HG03460 (cell line): ENCODE measurements around the gene CNNM2.
"Not testable (repeated sequence)": the region's sequence is repeated elsewhere in the genome, so short reads cannot be mapped to it uniquely, and the experiment has no call there.

ENCODE experiments used
- ATAC-seq: cut with Tn5 transposase; IDR thresholded peaks from one replicate; pipeline ENCODE4 v1.9.1; 2021; ENCODE audit not compliant: unreplicated experiment

CNNM2 gene

DNA sequence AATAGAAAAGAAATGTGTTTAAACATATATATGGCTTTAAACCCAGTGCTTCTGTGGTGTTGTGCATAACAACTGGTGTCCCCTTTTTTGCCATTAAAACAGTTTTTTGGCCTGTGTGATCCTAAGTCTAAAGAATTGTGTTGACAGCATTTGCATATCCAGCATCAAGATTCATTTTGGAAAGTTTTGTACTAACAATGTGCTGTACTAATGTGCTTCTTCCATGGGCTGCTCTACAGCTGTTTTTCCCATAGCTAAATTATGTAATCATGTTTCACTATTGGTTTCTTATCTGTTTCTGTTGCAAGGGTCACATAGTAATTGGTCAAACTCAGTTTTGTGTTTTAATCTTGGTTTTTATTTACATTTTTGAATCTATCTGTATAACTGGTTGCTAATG, 5.5 kb downstream of the CNNM2 start:
- no peak for ATAC-seq

DNA sequence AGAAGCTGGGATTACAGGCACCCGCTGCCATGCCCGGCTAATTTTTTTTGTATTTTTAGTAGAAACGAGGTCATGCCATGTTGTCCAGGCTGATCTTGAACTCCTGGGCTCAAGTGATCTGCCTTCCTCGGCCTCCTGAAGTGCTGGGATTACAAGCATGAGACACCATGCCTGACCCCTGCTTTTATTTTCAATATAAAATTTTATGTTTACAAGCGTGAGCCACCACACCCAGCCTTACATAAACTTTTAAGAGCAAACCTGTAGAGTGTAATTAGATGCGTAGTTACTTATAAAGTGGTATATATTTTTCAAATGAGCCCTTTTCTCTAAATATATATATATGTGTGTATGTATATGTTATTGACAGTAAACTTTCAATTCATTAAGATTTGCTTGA, 8.7 kb downstream of the CNNM2 start:
- ATAC-seq: no peak

- ATAC-seq: no peak
Measured at GRCh38 chr10:102927311-102928010, 9.4 kb downstream of the CNNM2 start.

- ATAC-seq: not testable (repeated sequence)
Measured at GRCh38 chr10:102928442-102928841, 10.3 kb downstream of the CNNM2 start.

DNA sequence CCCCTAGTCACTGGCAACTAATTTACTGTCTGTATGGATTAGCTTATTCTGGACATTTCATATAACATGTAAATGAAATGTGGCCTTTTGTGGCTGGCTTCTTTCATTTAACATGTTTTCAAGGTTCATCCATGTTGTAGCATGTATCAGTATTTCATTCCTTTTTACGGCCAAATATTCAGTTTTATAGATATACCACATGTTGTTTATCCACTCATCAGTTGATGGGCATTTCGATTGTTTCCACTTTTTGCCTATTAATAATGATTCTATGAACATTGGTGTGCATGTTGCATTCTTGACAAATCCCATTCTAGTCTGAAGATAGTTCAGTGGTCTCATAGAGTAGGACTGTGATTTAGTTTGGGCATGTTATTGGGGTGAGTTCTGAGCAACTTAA, 12.6 kb downstream of the CNNM2 start:
- no peak for ATAC-seq

- ATAC-seq: no peak
Measured at GRCh38 chr10:102931643-102932042, 13.5 kb downstream of the CNNM2 start.

- ATAC-seq: no peak
Measured at GRCh38 chr10:102935505-102935904, 17.4 kb downstream of the CNNM2 start.

- no peak for ATAC-seq
Measured at GRCh38 chr10:102935939-102936605, 18.0 kb downstream of the CNNM2 start.

GRCh38 chr10:102941401-102941800, 23.3 kb downstream of the CNNM2 start:
- ATAC-seq: no peak

DNA sequence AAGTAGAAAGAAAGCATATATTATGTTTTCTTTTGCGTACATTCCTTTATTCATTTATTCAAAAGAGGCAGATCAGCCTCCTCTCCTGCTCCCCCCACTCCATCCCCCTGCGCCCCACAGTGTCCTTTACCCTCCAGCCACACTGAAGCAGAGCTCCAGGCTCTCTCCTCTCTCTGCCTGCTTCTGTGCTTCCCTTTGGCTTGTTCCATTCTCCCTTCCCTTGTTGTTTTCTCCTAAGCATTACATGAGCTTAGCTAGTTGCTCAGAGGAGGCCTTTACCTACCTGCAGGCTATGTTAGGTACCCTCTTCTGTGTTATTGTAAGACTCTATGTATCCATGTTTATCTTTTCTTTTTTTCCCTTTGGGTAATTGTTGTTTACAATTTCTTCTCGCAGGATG, 27.4 kb downstream of the CNNM2 start:
- ATAC-seq: no peak

DNA sequence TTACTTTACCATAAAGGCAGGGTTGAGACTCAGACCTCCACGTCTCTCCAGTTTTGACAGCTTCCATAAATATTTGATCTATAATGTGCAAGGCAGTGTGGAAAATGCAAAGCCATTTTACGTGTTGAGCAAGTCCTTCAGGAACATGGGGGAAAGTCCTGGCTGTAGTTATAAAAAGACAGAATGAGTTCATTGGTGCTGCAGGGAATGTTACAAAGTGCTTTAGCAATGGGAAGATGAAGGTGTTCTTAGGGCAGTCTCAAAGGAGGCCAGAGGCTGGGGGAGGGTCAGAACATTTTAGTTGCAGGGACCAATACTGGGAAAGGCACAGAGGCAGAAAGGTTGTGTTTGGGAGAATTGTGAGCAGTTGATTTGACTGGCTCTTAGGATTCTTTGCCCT, 27.9 kb downstream of the CNNM2 start:
- no peak for ATAC-seq

DNA sequence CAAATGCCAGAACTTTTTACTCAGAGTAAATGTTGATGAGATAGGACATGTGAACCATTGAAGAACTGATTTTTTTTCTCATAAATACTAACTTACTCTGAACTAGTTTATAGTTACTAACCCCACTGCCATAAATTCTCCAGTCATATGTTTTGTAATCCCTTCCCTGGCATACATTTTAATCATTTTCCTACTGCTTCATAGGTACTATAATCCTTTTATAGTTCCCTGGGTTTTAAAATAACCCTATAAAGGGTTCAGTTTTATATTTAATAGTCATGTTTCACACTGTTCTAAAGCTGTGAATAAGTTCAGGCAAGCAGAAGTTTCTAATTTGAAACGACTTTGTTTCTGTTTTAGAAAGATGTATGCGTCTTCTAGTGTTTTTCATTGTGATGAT, 28.9 kb downstream of the CNNM2 start:
- ATAC-seq: no peak

- no peak for ATAC-seq
Measured at GRCh38 chr10:102948176-102948575, 30.1 kb downstream of the CNNM2 start.

GRCh38 chr10:102948786-102949185, 30.7 kb downstream of the CNNM2 start:
- no peak for ATAC-seq

DNA sequence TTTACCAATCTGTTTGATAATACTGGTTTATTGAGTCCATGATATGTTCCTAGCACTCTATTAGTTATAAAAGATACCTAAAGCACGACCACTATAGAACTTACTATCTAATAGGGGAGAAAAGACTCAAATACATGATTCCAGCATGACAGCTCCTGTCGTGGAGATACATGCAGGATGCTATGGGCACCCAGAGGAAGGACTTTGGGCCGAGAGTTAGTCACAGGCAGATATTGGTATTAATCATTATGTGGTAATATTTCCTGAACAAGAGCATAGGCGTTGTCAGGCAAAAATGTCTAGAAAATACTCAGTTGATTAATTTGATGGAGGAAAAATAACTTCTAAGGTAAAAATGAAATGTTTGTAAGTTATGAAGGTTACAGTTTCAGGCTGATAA, 31.8 kb downstream of the CNNM2 start:
- ATAC-seq: no peak

DNA sequence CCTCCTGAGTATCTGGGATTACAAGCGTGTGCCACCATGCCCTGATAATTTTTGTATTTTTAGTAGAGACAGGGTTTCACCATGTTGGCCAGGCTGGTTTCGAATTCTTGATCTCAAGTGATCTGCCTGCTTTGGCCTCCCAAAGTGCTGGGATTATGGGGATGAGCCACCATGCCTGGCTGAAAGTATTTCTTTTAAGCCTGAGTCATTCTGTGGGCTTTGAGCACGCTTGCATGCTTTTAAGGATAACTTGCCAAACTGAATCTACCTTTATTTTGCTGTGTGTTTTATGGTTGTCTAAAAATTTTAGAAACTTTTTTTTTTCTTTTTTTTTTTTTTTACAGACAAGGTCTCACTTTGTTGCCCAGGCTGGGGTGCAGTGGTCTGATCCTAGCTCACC, 33.2 kb downstream of the CNNM2 start:
- no peak for ATAC-seq

GRCh38 chr10:102959360-102959759, 41.3 kb downstream of the CNNM2 start:
- ATAC-seq: no peak

DNA sequence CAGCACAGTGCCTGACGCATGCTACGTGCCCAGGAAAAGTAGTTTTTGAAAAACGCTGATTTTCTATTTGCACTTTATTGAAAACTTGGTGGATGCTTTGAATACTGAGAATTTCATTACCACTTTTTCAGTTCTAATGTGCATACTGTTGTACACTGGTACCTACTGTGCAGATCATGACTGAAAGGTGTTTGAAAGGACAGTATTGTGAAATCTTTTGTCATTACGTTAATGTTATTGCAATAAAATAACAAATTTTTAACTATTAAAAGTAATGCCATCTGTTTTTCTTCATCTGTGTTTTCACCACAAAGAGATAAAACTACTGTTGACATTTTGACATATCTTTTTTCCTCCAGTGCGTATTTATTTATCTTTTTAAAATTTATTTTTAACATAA, 42.1 kb downstream of the CNNM2 start:
- ATAC-seq: no peak

- no peak for ATAC-seq
Measured at GRCh38 chr10:102962267-102962666, 44.2 kb downstream of the CNNM2 start.

GRCh38 chr10:102962951-102963755, 45.1 kb downstream of the CNNM2 start:
- ATAC-seq: no peak

GRCh38 chr10:102963756-102964025, 45.6 kb downstream of the CNNM2 start:
- no peak for ATAC-seq

DNA sequence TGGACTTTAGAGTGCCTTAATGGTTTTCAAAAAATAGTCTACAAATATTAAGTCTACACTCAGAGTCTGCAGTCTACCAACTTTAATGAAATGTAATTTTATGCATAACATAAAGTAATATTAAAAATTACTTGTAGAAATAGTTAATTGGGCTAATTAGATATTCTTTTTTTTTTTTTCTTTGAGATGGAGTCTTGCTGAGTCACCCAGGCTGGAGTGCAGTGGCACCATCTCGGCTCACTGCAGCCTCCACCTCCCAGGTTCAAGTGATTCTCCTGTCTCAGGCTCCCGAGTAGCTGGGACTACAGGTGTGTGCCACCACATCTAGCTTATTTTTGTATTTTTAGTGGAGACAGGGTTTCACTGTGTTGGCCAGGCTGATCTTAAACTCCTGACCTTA, 46.0 kb downstream of the CNNM2 start:
- not testable (repeated sequence) for ATAC-seq
